ENCODE results near the gene FHIT.

GRCh38 chr3:60870396-60870795 is 380.9 kb downstream of the FHIT start:
- TF ChIP-seq REST (IDR thresholded peaks at IDR 0.05; ENCODE audit: insufficient read depth in 1 of 2, low read depth in 2 of 2, low read length in 2 of 2) (no peak), POLR2AphosphoS5 (IDR thresholded peaks at IDR 0.05; ENCODE audit: low read depth, low read length) (no peak), TAF1 (IDR thresholded peaks at IDR 0.05; ENCODE audit: borderline replicate concordance, insufficient read depth, low read length) (no peak)
